GM21360 (cell line): ENCODE results near the gene COX6B2.
"Not testable (repeated sequence)": the region's sequence is repeated elsewhere in the genome, so short reads cannot be mapped to it uniquely, and the experiment has no call there.

Experiments
- ATAC-seq: cut with Tn5 transposase; IDR thresholded peaks from one replicate; pipeline ENCODE4 v1.9.1; 2021; ENCODE audit warnings: mild to moderate bottlenecking, moderate library complexity; ENCODE audit not compliant: unreplicated experiment

The COX6B2 gene, protein sequence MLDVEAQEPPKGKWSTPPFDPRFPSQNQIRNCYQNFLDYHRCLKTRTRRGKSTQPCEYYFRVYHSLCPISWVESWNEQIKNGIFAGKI

GRCh38 chr19:55354698-55355212 is at the start of gene COX6B2:
COX6B2 (minus strand) TSS chr19:55354719; CDS start chr19:55354521, 198 bp downstream.
- no peak for ATAC-seq

DNA sequence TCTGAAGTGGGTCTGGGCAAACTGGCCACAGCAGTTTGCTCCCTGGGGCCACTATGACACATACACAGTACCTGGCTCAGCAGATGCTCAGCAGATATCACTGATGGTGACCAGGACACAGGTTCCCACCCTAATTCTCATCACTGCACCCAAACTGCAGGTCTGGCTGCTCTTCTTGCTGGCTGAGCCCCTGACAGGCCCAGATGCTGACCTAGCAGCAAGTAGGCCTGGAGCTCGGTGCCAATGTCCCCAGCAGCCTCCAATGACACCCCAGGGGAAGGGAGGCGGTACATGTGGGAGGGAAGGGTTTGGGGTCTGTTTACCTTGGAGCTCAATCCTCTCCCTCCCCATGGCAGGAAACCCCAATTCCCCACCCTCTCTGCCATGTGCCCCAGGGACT is 48.0 kb upstream of the COX6B2 start:
- no peak for ATAC-seq

DNA sequence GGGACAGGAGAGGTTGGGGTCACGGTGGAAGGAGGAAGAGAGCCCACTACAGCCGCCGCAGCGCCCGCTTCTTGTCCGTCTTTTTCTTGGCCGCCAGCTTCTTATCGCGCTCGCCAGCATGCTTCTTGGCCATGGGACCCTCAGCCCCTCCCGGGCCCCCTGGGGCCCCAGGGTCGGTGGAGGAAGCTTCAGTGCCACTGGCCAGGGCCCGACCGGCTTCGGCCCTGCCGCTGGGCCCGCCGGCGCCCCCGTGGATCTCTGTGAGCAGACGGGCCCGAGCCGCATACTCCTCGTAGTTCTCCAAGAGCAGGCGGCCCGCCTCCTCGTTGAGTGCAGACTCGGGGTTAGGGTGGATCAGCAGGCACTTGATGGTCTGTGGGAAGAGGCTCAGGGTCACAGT is 46.9 kb upstream of the COX6B2 start:
- ATAC-seq: not testable (repeated sequence)

DNA sequence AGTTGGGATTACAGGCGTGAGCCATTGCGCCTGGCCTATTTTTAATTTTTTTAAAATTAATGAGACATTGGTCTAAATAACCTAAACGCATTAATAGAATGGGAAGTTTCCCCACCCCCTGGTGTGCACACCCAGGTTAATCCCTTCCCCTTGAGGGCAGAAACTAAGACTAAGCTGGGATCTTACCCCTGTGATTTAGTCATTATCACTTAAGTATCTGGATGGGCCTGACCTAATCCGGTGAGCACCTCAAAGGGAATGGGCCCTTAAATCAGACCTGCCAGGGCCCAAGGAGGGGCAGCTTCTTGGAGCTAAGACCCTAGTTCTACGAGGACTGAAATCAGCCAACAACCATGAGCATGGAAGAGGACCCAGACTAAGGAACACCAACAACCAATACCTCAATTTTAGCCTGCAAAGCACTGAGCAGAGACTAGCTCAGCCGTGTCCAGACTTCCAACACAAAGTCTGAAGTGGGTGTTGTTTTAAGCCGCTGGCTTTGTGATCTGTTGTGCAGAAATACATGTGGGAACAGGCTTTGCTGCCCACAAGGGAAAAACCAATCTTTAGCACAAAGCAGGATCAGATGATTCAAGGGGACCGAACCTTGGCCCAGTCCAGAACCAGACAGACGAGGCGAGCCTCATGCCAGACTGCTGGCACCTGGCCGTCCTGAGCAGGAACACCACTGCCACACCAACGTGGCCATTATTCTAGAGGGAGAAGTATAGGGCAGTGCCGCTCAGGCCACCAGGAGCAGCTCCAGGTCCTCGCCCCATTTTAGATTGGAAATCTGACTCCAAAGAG is 46.0 kb upstream of the COX6B2 start:
- ATAC-seq: no peak

GRCh38 chr19:55398200-55398925 is 43.8 kb upstream of the COX6B2 start:
- no peak for ATAC-seq

DNA sequence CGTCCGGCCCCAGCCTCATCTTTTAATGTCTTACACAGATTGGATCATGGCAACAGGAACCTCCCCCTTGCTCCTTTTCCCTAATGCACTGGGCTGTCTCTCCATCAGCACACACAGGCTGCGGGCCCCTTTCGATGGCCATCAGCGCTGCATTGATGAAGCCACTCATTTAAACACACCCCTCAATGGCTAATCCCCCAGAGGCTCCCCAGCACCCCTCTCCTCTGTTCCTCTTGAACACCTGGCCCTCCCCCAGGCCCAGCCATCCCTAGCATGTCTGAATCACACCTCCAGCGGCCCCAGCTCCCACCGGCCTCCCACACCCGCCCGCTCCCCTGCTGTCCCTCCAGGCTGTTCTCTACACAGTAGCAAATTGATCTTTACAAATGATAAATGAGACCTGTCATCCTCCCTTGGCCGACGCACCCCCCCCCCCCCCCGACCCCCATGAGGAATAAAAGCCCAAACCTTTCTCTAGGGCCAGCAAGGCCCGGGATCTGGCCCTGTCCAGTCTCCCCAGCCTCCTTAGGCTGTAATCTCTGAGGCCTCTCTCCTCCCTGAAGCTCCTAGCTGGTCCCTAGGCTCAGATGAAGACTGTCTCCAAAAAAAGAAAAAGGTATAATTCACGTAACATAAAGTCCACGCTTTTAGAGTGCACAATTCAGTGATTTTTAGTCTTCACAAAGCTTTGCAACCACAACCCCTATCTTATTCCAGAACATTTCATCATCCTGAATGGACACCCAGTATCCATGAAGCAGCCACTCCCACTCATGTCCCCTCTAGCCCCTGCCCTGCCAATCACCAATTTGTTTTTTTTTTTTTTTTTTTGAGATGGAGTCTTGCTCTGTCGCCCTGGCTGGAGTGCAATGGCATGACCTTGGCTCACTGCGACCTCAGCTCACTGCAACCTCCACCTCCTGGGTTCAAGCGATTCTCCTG is 38.6 kb upstream of the COX6B2 start:
- no peak for ATAC-seq

GRCh38 chr19:55391702-55392615 is 37.4 kb upstream of the COX6B2 start:
- no peak for ATAC-seq

GRCh38 chr19:55391191-55391670 is 36.7 kb upstream of the COX6B2 start:
- no peak for ATAC-seq

- no peak for ATAC-seq
Measured at GRCh38 chr19:55390461-55390880, 36.0 kb upstream of the COX6B2 start.

DNA sequence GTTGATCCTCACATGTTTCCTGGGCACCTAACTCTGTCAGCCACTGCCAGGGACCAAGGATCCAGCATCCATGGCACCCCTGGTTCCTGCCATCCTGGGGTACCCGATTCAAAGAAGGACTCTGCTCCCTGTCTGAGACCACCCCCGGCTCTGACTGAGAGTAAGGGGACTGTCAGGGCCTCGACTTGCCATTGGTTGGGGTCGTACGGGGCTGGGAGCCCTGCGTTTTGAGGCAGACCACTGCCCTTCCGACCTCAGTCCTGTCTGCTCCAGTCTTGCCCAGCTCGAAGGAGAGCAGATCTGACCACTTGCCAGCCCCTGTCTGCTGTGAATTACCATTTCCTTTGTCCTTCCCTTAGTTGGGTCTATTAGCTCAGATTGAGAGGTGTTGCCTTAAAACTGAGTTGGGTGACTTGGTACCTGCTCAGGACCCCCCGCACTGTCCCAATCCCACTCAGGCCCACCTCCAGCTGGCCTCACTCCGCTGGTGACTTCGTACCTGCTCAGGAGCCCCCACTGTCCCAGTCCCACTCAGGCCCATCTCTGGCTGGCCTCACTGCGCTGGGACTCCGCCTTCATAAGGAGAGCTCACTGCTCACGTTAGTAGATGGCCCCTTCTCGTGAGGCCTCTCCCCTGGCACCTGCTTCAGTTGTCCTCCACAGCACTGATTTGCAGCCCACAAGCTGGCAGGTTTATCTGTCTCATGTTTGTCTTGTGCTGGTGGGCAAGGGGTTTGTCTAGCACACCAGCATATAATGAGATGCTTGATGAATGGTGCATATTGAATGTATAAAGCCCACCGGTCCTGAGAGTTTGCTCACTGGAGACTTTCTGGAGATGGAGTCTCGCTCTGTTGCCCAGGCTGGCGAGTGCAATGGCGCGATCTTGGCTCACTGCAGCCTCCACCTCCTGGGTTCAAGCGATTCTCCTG is 35.1 kb upstream of the COX6B2 start:
- no peak for ATAC-seq

GRCh38 chr19:55387736-55388497 is 33.4 kb upstream of the COX6B2 start:
- no peak for ATAC-seq

DNA sequence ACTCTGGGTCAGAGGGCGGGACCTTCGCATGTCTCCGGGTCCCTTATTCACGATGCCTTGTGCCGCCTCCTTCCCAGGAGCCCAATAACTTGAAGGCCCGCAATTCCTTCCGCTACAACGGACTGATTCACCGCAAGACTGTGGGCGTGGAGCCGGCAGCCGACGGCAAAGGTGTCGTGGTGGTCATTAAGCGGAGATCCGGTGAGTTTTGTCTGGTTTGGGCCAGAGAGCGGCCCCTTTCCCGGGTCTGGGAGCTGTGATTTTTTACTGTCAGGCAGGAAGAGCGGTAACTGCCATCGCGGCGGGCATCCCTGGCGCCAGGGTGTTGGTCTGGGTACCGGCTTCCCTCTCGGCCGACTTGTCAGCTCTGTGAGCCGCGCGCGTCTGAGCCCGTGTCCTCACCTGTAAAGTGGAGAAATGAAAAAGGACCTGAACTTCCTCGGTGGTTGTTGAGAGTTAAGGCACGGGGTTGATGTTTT is 32.0 kb upstream of the COX6B2 start:
- no peak for ATAC-seq

DNA sequence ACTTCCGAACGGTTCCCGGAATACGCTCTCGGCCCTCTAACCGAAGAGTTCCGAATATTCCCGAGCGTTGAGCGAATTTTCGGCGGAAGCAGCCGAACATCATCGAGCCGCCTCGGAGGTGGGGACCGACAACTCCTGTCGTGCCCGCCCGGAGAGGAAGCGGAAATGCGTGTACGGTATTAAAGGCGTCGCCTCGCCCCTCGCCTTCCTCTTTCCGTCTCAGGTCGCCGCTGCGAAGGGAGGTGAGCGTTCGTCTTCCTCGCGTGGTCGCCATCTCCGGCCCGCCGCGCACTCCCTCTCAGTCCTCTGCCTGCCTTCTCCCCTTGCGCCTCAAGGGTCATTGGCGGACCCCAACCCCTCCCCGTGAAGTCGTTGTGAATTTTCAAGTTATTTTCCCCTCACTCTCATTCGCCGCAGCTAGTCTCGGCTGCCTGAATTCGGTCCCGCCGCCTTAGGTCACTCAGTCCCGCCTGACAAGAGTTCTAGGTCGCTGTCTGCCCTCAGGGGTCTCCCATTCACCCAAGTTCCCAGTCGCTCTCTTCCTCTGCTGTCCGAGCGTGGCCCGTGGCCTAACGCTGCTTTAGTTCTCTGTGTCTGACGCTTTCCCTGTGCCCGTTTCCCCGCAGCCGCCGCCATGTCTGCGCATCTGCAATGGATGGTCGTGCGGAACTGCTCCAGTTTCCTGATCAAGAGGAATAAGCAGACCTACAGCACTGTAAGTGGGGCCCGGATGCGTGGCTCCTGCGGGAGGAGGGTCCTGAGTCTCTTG is 31.4 kb upstream of the COX6B2 start, which contains the start of gene RPL28:
RPL28 (plus strand) TSS at position 209 of the 769 bp plus-strand sequence; CDS start at position 635, 426 bp downstream.
- ATAC-seq: peak; percentile 51

DNA sequence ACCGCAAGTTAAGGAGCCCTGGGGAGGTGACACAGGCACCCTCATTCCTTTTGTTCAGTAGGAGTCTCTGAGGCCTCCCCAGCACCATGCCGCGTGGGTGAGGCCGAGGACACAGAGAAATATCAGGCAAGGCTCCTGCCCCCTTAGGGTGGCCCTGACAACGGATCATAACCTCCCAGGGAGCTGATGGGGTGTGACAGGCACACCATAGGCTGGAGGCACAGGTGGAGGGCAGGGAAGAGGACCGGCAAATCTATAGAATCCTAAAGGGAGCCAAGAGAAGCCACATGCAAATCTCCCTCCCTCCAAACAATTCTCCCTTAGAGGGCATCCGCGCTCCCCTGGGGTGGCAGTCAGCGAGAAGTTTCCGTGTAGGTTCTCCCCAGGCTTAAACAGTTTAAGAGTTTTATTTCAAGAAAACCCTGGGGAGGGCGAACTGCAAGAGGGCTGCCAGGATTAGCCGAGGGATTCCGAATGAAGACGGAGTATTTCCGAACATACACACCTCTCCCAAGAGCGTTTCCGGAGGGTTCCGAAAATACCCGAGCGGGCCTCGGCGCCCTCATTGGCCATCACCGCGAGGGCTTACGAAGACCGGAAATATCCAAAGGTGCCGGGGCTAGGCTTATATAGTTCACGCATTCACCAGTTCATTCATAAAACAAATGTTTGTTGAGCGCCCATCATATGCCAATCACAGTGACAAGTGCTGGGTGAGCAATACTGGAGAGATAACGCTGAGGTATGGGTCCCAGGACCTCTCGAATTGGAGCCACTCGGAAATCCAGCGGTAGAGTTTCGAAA is 30.6 kb upstream of the COX6B2 start:
- peak; percentile 43 for ATAC-seq

- no peak for ATAC-seq
Measured at GRCh38 chr19:55384131-55384919, 29.8 kb upstream of the COX6B2 start, which contains the start of gene TMEM238. TMEM238 (minus strand) TSS chr19:55384292; CDS start chr19:55384259, 33 bp downstream.
